ENCODE measurements around the gene PRDM5. TPM values are rescaled to one million over a fixed set of nuclear protein-coding genes. Genes with fewer than 3 reads are reported as not detected.
"Not testable (repeated sequence)": the region's sequence is repeated elsewhere in the genome, so short reads cannot be mapped to it uniquely, and the experiment has no call there.

The PRDM5 gene
- total RNA-seq, 6 experiments from 2014 or later: 0.20 to 0.64 (median 0.36) TPM

DNA sequence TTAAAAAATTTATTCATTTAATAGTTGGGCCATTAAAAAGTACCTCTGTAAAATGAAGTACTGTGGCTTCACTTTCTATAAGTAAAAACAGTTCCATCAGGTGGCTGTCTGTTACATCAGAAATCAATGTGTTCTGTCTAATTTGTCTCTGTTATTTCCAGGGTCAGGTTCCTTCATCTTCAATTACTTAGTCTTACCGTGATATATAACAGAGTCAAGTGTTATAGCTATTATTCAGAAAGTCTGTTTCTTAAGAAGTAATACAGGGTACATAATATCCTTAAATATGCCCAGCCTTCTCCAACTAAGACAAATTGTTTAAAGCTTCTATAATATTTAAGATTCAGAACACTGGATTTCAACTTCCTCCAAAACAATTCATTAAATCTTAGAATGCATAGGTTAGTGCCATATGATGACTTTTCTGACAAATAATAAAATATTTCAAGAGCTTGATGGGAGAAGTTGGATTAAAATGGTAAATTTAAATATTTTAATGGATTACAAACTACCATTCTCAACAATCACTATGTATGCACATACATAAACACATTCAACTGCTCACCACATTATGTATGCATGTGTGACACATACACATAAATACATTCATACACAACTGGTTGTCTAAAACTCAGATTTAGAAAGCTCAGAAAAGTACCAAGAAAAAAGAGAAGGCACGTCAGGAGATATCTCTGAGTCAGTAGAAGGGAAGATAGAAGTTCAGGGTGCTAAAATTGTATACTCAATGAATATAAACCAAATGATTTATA, 268.5 kb downstream of the PRDM5 start:
- Histone ChIP-seq H3K4me3 (no peak overlapping the region), H3K36me3 (no peaks in the 10 kb centered on the region), H3K9me3 (no peaks in the 10 kb centered on the region), H3K27me3 (no peaks in the 10 kb centered on the region), H3K27ac (no peak overlapping the region), H3K4me1 (no peaks in the 10 kb centered on the region)
- no peak for TF ChIP-seq POLR2A (IDR thresholded peaks at IDR 0.05)
- TF ChIP-seq, protein P1, sequence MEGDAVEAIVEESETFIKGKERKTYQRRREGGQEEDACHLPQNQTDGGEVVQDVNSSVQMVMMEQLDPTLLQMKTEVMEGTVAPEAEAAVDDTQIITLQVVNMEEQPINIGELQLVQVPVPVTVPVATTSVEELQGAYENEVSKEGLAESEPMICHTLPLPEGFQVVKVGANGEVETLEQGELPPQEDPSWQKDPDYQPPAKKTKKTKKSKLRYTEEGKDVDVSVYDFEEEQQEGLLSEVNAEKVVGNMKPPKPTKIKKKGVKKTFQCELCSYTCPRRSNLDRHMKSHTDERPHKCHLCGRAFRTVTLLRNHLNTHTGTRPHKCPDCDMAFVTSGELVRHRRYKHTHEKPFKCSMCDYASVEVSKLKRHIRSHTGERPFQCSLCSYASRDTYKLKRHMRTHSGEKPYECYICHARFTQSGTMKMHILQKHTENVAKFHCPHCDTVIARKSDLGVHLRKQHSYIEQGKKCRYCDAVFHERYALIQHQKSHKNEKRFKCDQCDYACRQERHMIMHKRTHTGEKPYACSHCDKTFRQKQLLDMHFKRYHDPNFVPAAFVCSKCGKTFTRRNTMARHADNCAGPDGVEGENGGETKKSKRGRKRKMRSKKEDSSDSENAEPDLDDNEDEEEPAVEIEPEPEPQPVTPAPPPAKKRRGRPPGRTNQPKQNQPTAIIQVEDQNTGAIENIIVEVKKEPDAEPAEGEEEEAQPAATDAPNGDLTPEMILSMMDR (IDR thresholded peaks at IDR 0.05): no peak
- intact Hi-C loops (cut with DNase I): no loop called here
- ATAC-seq (no peak), DNase-seq (no peak)
- 65% methylated on average over 2 of the region's 2 CpGs for WGBS (ENCODE audit: insufficient coverage, low coverage, low lambda C conversion rate, missing lambda C conversion rate)

DNA sequence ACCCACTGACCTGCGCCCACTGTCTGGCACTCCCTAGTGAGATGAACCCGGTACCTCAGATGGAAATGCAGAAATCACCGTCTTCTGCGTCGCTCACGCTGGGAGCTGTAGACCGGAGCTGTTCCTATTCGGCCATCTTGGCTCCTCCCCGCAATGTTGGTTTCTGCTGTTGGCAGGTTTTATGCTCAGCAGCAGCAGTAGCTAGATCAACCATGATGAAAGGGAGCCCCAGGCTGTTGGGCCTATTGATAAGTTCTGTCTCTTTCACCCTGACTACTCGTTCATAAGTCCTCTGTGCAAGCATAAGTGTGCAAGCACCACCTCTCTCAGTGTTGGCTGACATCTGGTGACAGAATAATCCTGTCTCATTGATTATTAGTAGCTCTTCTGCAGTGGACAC, 274.2 kb downstream of the PRDM5 start:
- H3K27me3 ChIP-seq; H3K9me3 ChIP-seq; H3K4me3 ChIP-seq; H3K27ac ChIP-seq; H3K36me3 ChIP-seq; intact Hi-C loops (cut with DNase I); ATAC-seq; DNase-seq; H3K4me1 ChIP-seq: not testable (repeated sequence)
- WGBS (ENCODE audit: insufficient coverage, low coverage, low lambda C conversion rate, missing lambda C conversion rate): 65% methylated on average over 2 of the region's 10 CpGs

Small RNA genes lying within 50 kb of the gene (small RNA-seq; reads per million reads assigned to genes)
- gene RNU6-550P: 0 reads per million in 2 experiments

Other genes starting within 250 kb of the PRDM5 start
- gene NDNF, start 149.8 kb upstream of the PRDM5 start, total RNA-seq: under 1 TPM; 0.27 to 0.77 (median 0.52) TPM
- gene TNIP3, start 241.6 kb upstream of the PRDM5 start, total RNA-seq: under 1 TPM in 1 of 6 experiments, not detected in 5; 0.06 TPM

All from right lobe of liver (tissue), 6 donors.